ENCODE results near the gene NUP50. TPM values are rescaled to one million over a fixed set of nuclear protein-coding genes. Genes with fewer than 3 reads are reported as not detected.

NUP50 gene
- total RNA-seq, 2 donors from 2014 or later = 89.3 to 99.2 TPM

- DNase-seq (no peak), ATAC-seq (no peak)
- Mint-ChIP-seq H3K36me3 (ENCODE audit: low read depth) (no peaks in the 10 kb centered on the region), H3K27ac (no peak overlapping the region), H3K27me3 (no peaks in the 10 kb centered on the region), H3K4me1 (peaks cover 16% of the 10 kb centered on the region), H3K4me3 (no peak overlapping the region)
- no peaks in the 10 kb centered on the region for H3K9me3 ChIP-seq (ENCODE audit: control insufficient read depth, low read length, poor library complexity, severe bottlenecking)
Measured at GRCh38 chr22:45224988-45225731, 61.4 kb downstream of the NUP50 start.

- no peak overlapping the region for H3K4me3 Mint-ChIP-seq
- H3K27ac Mint-ChIP-seq = peak overlapping the region; percentile 62
- no peaks in the 10 kb centered on the region for H3K36me3 Mint-ChIP-seq (ENCODE audit: low read depth)
- H3K9me3 ChIP-seq (ENCODE audit: control insufficient read depth, low read length, poor library complexity, severe bottlenecking) = no peaks in the 10 kb centered on the region
- H3K27me3 Mint-ChIP-seq = no peaks in the 10 kb centered on the region
- peaks cover 14% of the 10 kb centered on the region for H3K4me1 Mint-ChIP-seq
- DNase-seq = no peak
- no peak for ATAC-seq
Measured at GRCh38 chr22:45225732-45226502, 62.2 kb downstream of the NUP50 start.

- H3K27ac Mint-ChIP-seq = peak overlapping the region; percentile 62
- no peak for DNase-seq
- ATAC-seq = no peak
Measured at GRCh38 chr22:45226503-45227186, 62.9 kb downstream of the NUP50 start.

GRCh38 chr22:45227645-45228400, 64.1 kb downstream of the NUP50 start:
- ATAC-seq (no peak), DNase-seq (no peak)
- no peaks in the 10 kb centered on the region for H3K9me3 ChIP-seq (ENCODE audit: control insufficient read depth, low read length, poor library complexity, severe bottlenecking)
- Mint-ChIP-seq H3K4me1 (peaks cover 15% of the 10 kb centered on the region), H3K36me3 (ENCODE audit: low read depth) (peaks cover under 1% of the 10 kb centered on the region), H3K4me3 (no peak overlapping the region), H3K27ac (no peak overlapping the region), H3K27me3 (no peaks in the 10 kb centered on the region)

More at GRCh38 chr22:45226503-45227186, 62.9 kb downstream of the NUP50 start:
- H3K27me3 Mint-ChIP-seq = no peaks in the 10 kb centered on the region
- no peaks in the 10 kb centered on the region for H3K36me3 Mint-ChIP-seq (ENCODE audit: low read depth)
- no peaks in the 10 kb centered on the region for H3K9me3 ChIP-seq (ENCODE audit: control insufficient read depth, low read length, poor library complexity, severe bottlenecking)
- H3K4me3 Mint-ChIP-seq = no peak overlapping the region
- H3K4me1 Mint-ChIP-seq = peaks cover 16% of the 10 kb centered on the region

- H3K36me3 Mint-ChIP-seq (ENCODE audit: low read depth) = peaks cover 2% of the 10 kb centered on the region
- no peak overlapping the region for H3K4me3 Mint-ChIP-seq
- peaks cover 15% of the 10 kb centered on the region for H3K4me1 Mint-ChIP-seq
- no peak overlapping the region for H3K27ac Mint-ChIP-seq
- no peak for DNase-seq
- ATAC-seq = no peak
- H3K27me3 Mint-ChIP-seq = no peaks in the 10 kb centered on the region
- H3K9me3 ChIP-seq (ENCODE audit: control insufficient read depth, low read length, poor library complexity, severe bottlenecking) = no peaks in the 10 kb centered on the region
Measured at GRCh38 chr22:45228401-45228754, 64.7 kb downstream of the NUP50 start.

GRCh38 chr22:45229181-45229580, 65.5 kb downstream of the NUP50 start:
- DNase-seq (no peak), ATAC-seq (no peak)
- no peak overlapping the region for H3K27ac Mint-ChIP-seq
- H3K4me3 Mint-ChIP-seq = no peak overlapping the region
- peaks cover 2% of the 10 kb centered on the region for H3K36me3 Mint-ChIP-seq (ENCODE audit: low read depth)
- peaks cover 15% of the 10 kb centered on the region for H3K4me1 Mint-ChIP-seq
- H3K27me3 Mint-ChIP-seq = no peaks in the 10 kb centered on the region
- no peaks in the 10 kb centered on the region for H3K9me3 ChIP-seq (ENCODE audit: control insufficient read depth, low read length, poor library complexity, severe bottlenecking)

- no peaks in the 10 kb centered on the region for H3K27me3 Mint-ChIP-seq
- H3K4me3 Mint-ChIP-seq = no peak overlapping the region
- no peak overlapping the region for H3K27ac Mint-ChIP-seq
- H3K4me1 Mint-ChIP-seq = peaks cover 13% of the 10 kb centered on the region
- no peaks in the 10 kb centered on the region for H3K9me3 ChIP-seq (ENCODE audit: control insufficient read depth, low read length, poor library complexity, severe bottlenecking)
- no peak for ATAC-seq
- H3K36me3 Mint-ChIP-seq (ENCODE audit: low read depth) = peaks cover 2% of the 10 kb centered on the region
- DNase-seq = no peak
Measured at GRCh38 chr22:45230026-45230721, 66.4 kb downstream of the NUP50 start.

- no peaks in the 10 kb centered on the region for H3K9me3 ChIP-seq (ENCODE audit: control insufficient read depth, low read length, poor library complexity, severe bottlenecking)
- Mint-ChIP-seq H3K4me1 (peaks cover 13% of the 10 kb centered on the region), H3K36me3 (ENCODE audit: low read depth) (peaks cover 2% of the 10 kb centered on the region), H3K27me3 (no peaks in the 10 kb centered on the region), H3K27ac (no peak overlapping the region), H3K4me3 (no peak overlapping the region)
- DNase-seq (no peak), ATAC-seq (no peak)
Measured at GRCh38 chr22:45231293-45231692, 67.6 kb downstream of the NUP50 start.

GRCh38 chr22:45233386-45233785, 69.7 kb downstream of the NUP50 start:
- no peak for ATAC-seq
- H3K27me3 Mint-ChIP-seq = no peaks in the 10 kb centered on the region
- H3K4me1 Mint-ChIP-seq = peaks cover 19% of the 10 kb centered on the region

GRCh38 chr22:45233827-45234226, 70.1 kb downstream of the NUP50 start:
- H3K9me3 ChIP-seq (ENCODE audit: control insufficient read depth, low read length, poor library complexity, severe bottlenecking) = no peaks in the 10 kb centered on the region
- Mint-ChIP-seq H3K4me3 (no peak overlapping the region), H3K27me3 (no peaks in the 10 kb centered on the region), H3K36me3 (ENCODE audit: low read depth) (peaks cover 2% of the 10 kb centered on the region), H3K4me1 (peaks cover 21% of the 10 kb centered on the region), H3K27ac (no peak overlapping the region)
- DNase-seq (no peak), ATAC-seq (no peak)

More at GRCh38 chr22:45233386-45233785, 69.7 kb downstream of the NUP50 start:
- Mint-ChIP-seq H3K36me3 (ENCODE audit: low read depth) (peaks cover 2% of the 10 kb centered on the region), H3K27ac (no peak overlapping the region), H3K4me3 (no peak overlapping the region)
- H3K9me3 ChIP-seq (ENCODE audit: control insufficient read depth, low read length, poor library complexity, severe bottlenecking) = no peaks in the 10 kb centered on the region
- DNase-seq = no peak

GRCh38 chr22:45235101-45235777, 71.5 kb downstream of the NUP50 start:
- Mint-ChIP-seq H3K36me3 (ENCODE audit: low read depth) (peaks cover 4% of the 10 kb centered on the region), H3K27me3 (no peaks in the 10 kb centered on the region), H3K4me3 (no peak overlapping the region), H3K27ac (no peak overlapping the region), H3K4me1 (peaks cover 28% of the 10 kb centered on the region)
- H3K9me3 ChIP-seq (ENCODE audit: control insufficient read depth, low read length, poor library complexity, severe bottlenecking) = no peaks in the 10 kb centered on the region
- peak; percentile 68 for ATAC-seq
- DNase-seq = no peak

GRCh38 chr22:45235851-45236342, 72.2 kb downstream of the NUP50 start:
- H3K27me3 Mint-ChIP-seq = no peaks in the 10 kb centered on the region
- H3K9me3 ChIP-seq (ENCODE audit: control insufficient read depth, low read length, poor library complexity, severe bottlenecking) = no peaks in the 10 kb centered on the region
- peaks cover 4% of the 10 kb centered on the region for H3K36me3 Mint-ChIP-seq (ENCODE audit: low read depth)
- no peak overlapping the region for H3K27ac Mint-ChIP-seq
- no peak overlapping the region for H3K4me3 Mint-ChIP-seq
- no peak for DNase-seq
- no peak for ATAC-seq
- H3K4me1 Mint-ChIP-seq = peaks cover 28% of the 10 kb centered on the region
